RWPE2 (cell line): ENCODE measurements around the gene RAB20.

Experiments used
- ATAC-seq: fragments of 200-7000 bp; cut with Tn5 transposase; 3 replicates; pipeline ENCODE4 v1.9.1; 2021; ENCODE audit warnings: low read depth
- DNase-seq: peaks from one replicate; pipeline ENCODE4 v3.0.0-alpha.2; 2020; ENCODE audit warnings: low spot score
- H3K27ac ChIP-seq: fragments of 450-650 bp; 2 replicates; pipeline ENCODE4 v1.5.1; 2017; ENCODE audit warnings: mild to moderate bottlenecking; ENCODE audit not compliant: poor library complexity, severe bottlenecking
- H3K27me3 ChIP-seq: fragments of 250-450 bp; sonication (Bioruptor Pico); 2 replicates; pipeline ENCODE4 v1.5.1; 2021; ENCODE audit warnings: mild to moderate bottlenecking, moderate library complexity; ENCODE audit not compliant: insufficient read depth, poor library complexity, severe bottlenecking
- H3K36me3 ChIP-seq: fragments of 250-450 bp; sonication (Bioruptor Pico); 2 replicates; pipeline ENCODE4 v1.5.1; 2020; ENCODE audit warnings: low read depth, mild to moderate bottlenecking, moderate library complexity
- H3K4me1 ChIP-seq: fragments of 250-450 bp; sonication (Bioruptor Pico); 2 replicates; pipeline ENCODE4 v1.5.1; 2021; ENCODE audit warnings: mild to moderate bottlenecking, moderate library complexity; ENCODE audit not compliant: insufficient read depth, poor library complexity, severe bottlenecking
- H3K4me3 ChIP-seq: fragments of 250-450 bp; sonication (Bioruptor Pico); 2 replicates; pipeline ENCODE4 v1.5.1; 2021; ENCODE audit warnings: mild to moderate bottlenecking, moderate library complexity; ENCODE audit not compliant: severe bottlenecking
- H3K9me3 ChIP-seq: fragments of 250-450 bp; sonication (Bioruptor Pico); 2 replicates; pipeline ENCODE4 v1.5.1; 2021; ENCODE audit warnings: mild to moderate bottlenecking, moderate library complexity; ENCODE audit not compliant: severe bottlenecking
- TF ChIP-seq, protein P1 (sequence below): fragments of 450-650 bp; IDR thresholded peaks from one replicate; pipeline ENCODE4 v1.5.1; 2017; ENCODE audit warnings: mild to moderate bottlenecking, moderate library complexity; ENCODE audit not compliant: poor library complexity, severe bottlenecking

RAB20 gene

DNA sequence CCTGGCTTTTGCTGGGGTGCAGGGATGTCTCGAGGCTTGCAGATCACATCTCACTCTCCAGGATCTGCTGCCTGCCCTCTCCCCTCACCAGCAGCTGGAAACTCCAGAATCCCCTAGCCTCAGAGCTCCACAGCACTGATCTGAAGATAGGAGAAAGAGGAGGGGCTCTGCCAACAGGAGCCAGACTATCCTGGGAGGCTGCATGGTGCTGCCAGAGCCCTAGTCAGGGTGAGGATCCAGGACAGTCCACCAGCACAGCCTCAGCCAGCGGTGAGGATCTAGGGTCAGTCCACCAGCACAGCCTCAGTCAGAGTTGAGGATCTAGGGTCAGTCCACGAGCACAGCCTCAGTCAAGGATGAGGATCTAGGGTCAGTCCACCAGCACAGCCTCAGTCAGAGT, 65.2 kb downstream of the RAB20 start:
- TF ChIP-seq, protein P1, sequence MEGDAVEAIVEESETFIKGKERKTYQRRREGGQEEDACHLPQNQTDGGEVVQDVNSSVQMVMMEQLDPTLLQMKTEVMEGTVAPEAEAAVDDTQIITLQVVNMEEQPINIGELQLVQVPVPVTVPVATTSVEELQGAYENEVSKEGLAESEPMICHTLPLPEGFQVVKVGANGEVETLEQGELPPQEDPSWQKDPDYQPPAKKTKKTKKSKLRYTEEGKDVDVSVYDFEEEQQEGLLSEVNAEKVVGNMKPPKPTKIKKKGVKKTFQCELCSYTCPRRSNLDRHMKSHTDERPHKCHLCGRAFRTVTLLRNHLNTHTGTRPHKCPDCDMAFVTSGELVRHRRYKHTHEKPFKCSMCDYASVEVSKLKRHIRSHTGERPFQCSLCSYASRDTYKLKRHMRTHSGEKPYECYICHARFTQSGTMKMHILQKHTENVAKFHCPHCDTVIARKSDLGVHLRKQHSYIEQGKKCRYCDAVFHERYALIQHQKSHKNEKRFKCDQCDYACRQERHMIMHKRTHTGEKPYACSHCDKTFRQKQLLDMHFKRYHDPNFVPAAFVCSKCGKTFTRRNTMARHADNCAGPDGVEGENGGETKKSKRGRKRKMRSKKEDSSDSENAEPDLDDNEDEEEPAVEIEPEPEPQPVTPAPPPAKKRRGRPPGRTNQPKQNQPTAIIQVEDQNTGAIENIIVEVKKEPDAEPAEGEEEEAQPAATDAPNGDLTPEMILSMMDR, result no peak
- no peak for DNase-seq
- H3K36me3 ChIP-seq, result peaks cover 83% of the 10 kb centered on the region
- H3K27me3 ChIP-seq, result no peaks in the 10 kb centered on the region
- no peaks in the 10 kb centered on the region for H3K9me3 ChIP-seq
- ATAC-seq, result no peak
- no peaks in the 10 kb centered on the region for H3K4me1 ChIP-seq
- no peak overlapping the region for H3K27ac ChIP-seq
- H3K4me3 ChIP-seq, result no peak overlapping the region

DNA sequence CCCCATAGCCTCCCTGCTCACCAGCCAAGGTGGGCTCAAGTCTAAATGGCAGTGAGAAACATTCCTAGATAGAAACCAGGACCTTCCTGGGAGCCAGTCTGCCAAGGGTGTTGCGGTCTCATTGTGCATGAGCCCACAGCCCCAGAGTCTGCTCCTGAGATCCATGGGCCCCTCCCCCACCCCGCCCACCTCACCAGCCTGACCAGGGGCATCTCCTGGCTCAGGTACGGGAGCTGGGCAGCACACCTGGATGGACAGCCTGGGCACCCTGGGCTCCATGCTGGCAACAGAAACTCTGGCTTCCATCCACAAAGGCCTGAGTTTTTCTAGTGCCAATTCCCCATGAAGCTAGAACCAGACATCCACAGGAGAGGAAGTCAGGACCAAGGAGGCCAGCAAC, 65.6 kb downstream of the RAB20 start:
- Histone ChIP-seq H3K4me3 (no peak overlapping the region), H3K36me3 (peaks cover 83% of the 10 kb centered on the region)

DNA sequence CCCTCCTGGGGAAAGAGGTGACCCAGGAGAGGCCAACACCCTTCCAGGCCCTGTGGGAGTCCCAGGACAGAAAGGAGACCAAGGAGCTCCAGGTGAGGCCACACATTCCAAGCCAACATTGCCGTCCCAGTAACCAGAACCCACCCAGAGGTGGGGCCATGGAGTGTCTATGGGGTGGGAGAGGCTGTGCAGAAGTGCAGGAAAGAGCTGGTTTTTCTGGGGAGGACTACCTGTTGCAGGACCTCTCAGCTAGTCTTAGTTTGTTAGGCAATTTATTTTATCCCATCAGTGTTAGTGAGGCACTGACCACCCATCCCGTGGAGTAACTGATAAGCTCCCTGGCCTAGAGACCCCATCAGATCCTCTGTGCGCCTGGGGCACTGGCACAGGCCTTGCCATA, 66.1 kb downstream of the RAB20 start:
- Histone ChIP-seq H3K36me3 (peaks cover 83% of the 10 kb centered on the region), H3K4me1 (no peaks in the 10 kb centered on the region), H3K27ac (no peak overlapping the region), H3K4me3 (no peak overlapping the region), H3K27me3 (no peaks in the 10 kb centered on the region), H3K9me3 (no peaks in the 10 kb centered on the region)
- ATAC-seq, result no peak
- DNase-seq, result no peak
- TF ChIP-seq, protein P1, result no peak

More for the DNA sequence above, 65.6 kb downstream of the RAB20 start:
- Histone ChIP-seq H3K27me3 (no peaks in the 10 kb centered on the region), H3K4me1 (no peaks in the 10 kb centered on the region), H3K27ac (no peak overlapping the region), H3K9me3 (no peaks in the 10 kb centered on the region)
- TF ChIP-seq, protein P1, result no peak
- ATAC-seq, result no peak
- no peak for DNase-seq

DNA sequence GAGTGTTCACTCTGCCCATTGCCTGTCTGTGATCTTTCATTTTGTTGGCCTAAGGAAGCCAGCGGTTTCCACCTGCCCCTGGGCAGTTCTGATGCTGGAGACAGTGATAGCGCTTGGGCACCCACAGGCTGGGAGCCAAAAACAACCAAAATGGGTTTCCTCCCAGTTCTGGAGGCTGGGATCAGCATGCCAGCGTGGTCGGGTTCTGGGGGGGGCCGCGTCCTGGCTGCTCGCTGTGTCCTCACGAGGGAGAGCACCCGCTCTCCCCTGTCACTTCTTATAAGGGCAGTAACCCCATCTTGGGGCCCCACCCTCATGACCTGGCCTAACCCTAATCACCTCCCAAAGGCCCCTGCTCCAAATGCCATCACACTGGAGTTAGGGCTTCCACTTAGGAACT, 67.9 kb downstream of the RAB20 start:
- TF ChIP-seq, protein P1, result no peak
- no peaks in the 10 kb centered on the region for H3K4me1 ChIP-seq
- DNase-seq (no peak), ATAC-seq (no peak)
- peaks cover 83% of the 10 kb centered on the region for H3K36me3 ChIP-seq
- no peaks in the 10 kb centered on the region for H3K9me3 ChIP-seq
- H3K27me3 ChIP-seq, result no peaks in the 10 kb centered on the region
- H3K27ac ChIP-seq, result no peak overlapping the region
- no peak overlapping the region for H3K4me3 ChIP-seq

DNA sequence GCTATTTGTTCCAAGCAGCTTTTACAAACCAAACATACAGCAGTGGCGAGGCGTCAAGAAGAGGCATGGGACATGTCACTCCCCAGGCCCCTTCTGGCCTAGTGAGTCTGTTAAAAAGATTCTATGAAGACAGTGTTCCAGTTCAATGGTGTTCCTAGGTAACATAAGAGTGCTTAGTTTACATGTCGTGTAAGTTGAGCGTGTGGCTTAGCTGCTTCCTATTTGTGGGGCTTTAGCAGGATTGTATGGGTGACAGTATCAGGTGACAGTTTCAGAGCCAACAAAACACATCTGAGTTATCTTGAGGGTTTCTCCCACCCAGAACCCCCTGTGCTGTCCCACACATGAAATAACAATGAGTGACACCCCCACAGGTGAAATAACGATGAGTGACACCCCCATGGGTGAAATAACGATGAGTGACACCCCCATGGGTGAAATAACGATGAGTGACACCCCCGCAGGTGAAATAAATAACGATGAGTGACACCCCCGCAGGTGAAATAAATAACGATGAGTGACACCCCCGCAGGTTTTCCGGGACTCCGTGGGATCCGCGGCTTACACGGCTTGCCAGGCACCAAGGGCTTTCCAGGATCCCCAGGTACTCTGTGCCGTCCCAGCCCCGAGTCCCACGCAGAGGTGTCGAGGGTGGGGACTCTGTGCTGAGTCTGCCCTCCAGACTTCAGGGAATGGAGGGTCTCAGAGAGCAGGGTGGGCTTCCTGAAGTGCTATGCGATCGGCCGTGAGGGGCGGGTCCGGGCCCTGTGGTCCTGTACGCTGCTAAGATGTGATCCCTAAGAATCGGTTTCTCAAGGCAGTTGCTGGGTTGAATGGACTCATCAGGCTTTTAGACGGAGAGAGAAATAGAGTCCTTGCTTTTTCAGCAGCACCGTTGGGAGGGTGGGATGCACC, 68.6 kb downstream of the RAB20 start:
- Histone ChIP-seq H3K27ac (no peak overlapping the region), H3K36me3 (peaks cover 78% of the 10 kb centered on the region), H3K9me3 (no peaks in the 10 kb centered on the region), H3K27me3 (no peaks in the 10 kb centered on the region), H3K4me1 (no peaks in the 10 kb centered on the region), H3K4me3 (no peak overlapping the region)
- ATAC-seq (no peak), DNase-seq (no peak)
- TF ChIP-seq, protein P1, result no peak
